Testis (tissue), 2 donors: ENCODE measurements around the gene TBC1D24.

Experiments
- CTCF ChIP-seq, 3 experiments: fragments of 450-650 bp in 2 of 3; fragments of 200-600 bp in 1 of 3; sonication (generic) in 1 of 3; IDR thresholded peaks; one replicate each; pipeline ENCODE4 v1.5.1; 2016 to 2019; ENCODE audit warnings: antibody characterized with exemption in 3 of 3, mild to moderate bottlenecking in 2 of 3, moderate library complexity in 1 of 3
- POLR2A ChIP-seq: fragments of 450-650 bp; IDR thresholded peaks from one replicate; pipeline ENCODE4 v1.6.1; 2017; ENCODE audit warnings: antibody characterized with exemption, mild to moderate bottlenecking, moderate library complexity

- no peak for TF ChIP-seq POLR2A
- TF ChIP-seq CTCF (IDR thresholded peaks at IDR 0.05): no peak
Observed at GRCh38 chr16:2439598-2439997, 35.3 kb upstream of the TBC1D24 start.
